ENCODE measurements around the gene ANKRD22.

ANKRD22 gene

DNA sequence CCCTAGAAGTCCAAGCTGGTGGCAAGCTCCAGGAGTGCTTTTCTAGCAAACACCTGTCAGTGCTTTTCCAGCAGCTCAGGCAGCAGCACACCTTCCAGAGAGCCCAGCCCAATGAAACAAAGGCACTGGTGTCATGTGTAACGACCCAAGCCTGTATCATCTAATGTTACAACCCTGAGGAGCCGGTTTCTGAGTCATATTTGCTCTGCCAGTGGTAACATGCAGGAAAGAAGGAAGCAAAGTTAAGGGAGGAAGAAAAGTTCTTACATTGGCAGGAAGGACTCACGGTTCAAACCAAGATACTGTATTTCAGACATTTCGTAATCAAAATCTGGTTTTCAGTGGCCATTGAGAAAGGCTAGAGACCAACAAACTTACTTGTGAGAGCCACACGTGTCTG, at the start of gene ANKRD22:
Gene ANKRD22, minus strand, starts transcription at position 139 of the 400 bp plus-strand sequence. CDS start 237 bp downstream, outside the sequence.
- Histone ChIP-seq H3K79me2 (ENCODE audit: insufficient read depth, low read length) (no peaks in the 10 kb centered on the region), H3K4me2 (ENCODE audit: low read length) (no peak within 1 kb of the TSS), H3K9ac (ENCODE audit: low read length) (no peak within 1 kb of the TSS), H2AFZ (ENCODE audit: low read length) (no peak within 1 kb of the TSS), H3F3A (ENCODE audit: insufficient read depth, low read length) (no peaks in the 10 kb centered on the region), H3K36me3 (ENCODE audit: insufficient read depth, low read length) (no peaks in the 10 kb centered on the region), H3K9me3 (ENCODE audit: low read length) (no peaks in the 10 kb centered on the region), H3K27me3 (ENCODE audit: insufficient read depth, low read length) (no peaks in the 10 kb centered on the region), H3K4me3 (ENCODE audit: low read depth, low read length, poor library complexity, severe bottlenecking) (no peak within 1 kb of the TSS), H3K9me2 (ENCODE audit: low read depth, low read length) (no peaks in the 10 kb centered on the region), H3K27ac (ENCODE audit: low read depth, low read length, poor library complexity, severe bottlenecking) (no peak within 1 kb of the TSS), H4K20me1 (ENCODE audit: insufficient read depth, low read length) (no peaks in the 10 kb centered on the region), H3K4me1 (ENCODE audit: insufficient read depth, low read length, severe bottlenecking) (no peaks in the 10 kb centered on the region)
- TF ChIP-seq, protein P1, sequence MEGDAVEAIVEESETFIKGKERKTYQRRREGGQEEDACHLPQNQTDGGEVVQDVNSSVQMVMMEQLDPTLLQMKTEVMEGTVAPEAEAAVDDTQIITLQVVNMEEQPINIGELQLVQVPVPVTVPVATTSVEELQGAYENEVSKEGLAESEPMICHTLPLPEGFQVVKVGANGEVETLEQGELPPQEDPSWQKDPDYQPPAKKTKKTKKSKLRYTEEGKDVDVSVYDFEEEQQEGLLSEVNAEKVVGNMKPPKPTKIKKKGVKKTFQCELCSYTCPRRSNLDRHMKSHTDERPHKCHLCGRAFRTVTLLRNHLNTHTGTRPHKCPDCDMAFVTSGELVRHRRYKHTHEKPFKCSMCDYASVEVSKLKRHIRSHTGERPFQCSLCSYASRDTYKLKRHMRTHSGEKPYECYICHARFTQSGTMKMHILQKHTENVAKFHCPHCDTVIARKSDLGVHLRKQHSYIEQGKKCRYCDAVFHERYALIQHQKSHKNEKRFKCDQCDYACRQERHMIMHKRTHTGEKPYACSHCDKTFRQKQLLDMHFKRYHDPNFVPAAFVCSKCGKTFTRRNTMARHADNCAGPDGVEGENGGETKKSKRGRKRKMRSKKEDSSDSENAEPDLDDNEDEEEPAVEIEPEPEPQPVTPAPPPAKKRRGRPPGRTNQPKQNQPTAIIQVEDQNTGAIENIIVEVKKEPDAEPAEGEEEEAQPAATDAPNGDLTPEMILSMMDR (IDR thresholded peaks at IDR 0.05; ENCODE audit: low read length): no peak
- no peak for TF ChIP-seq EZH2 (IDR thresholded peaks at IDR 0.05; ENCODE audit: borderline replicate concordance, low read length)

DNA sequence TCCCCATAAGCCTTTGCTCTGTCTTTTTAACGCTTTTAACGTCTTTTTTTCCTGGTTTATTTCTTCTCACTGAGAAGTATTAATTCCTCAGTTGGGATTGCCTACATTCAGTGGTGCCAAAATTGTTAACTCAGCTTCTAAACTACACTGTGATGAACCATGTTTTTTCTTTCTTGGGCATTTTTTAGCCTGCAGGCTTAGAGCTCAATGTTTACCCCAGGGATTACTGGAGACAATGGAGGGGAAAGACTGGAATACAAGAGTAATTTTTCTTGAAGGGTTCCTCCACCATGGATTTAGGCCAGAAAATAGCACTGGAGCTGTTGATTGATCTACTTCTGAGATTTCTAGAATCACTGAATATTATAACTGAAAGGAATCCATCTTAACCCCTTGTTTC, 48.2 kb upstream of the ANKRD22 start:
- peaks cover 17% of the 10 kb centered on the region for H3K4me1 ChIP-seq (ENCODE audit: insufficient read depth, low read length, severe bottlenecking)
- no peak overlapping the region for H3K9ac ChIP-seq (ENCODE audit: low read length)
- TF ChIP-seq, protein P1 (IDR thresholded peaks at IDR 0.05; ENCODE audit: low read length): no peak
- no peak for TF ChIP-seq EZH2 (IDR thresholded peaks at IDR 0.05; ENCODE audit: borderline replicate concordance, low read length)
- H2AFZ ChIP-seq (ENCODE audit: low read length): no peak overlapping the region
- no peak overlapping the region for H3K27ac ChIP-seq (ENCODE audit: low read depth, low read length, poor library complexity, severe bottlenecking)
- H4K20me1 ChIP-seq (ENCODE audit: insufficient read depth, low read length): no peaks in the 10 kb centered on the region
- H3K79me2 ChIP-seq (ENCODE audit: insufficient read depth, low read length): no peaks in the 10 kb centered on the region
- H3K9me2 ChIP-seq (ENCODE audit: low read depth, low read length): no peaks in the 10 kb centered on the region
- H3K4me2 ChIP-seq (ENCODE audit: low read length): no peak overlapping the region
- no peaks in the 10 kb centered on the region for H3K27me3 ChIP-seq (ENCODE audit: insufficient read depth, low read length)
- H3K9me3 ChIP-seq (ENCODE audit: low read length): no peaks in the 10 kb centered on the region
- H3F3A ChIP-seq (ENCODE audit: insufficient read depth, low read length): no peaks in the 10 kb centered on the region
- H3K4me3 ChIP-seq (ENCODE audit: low read depth, low read length, poor library complexity, severe bottlenecking): no peak overlapping the region
- H3K36me3 ChIP-seq (ENCODE audit: insufficient read depth, low read length): peaks cover 11% of the 10 kb centered on the region

DNA sequence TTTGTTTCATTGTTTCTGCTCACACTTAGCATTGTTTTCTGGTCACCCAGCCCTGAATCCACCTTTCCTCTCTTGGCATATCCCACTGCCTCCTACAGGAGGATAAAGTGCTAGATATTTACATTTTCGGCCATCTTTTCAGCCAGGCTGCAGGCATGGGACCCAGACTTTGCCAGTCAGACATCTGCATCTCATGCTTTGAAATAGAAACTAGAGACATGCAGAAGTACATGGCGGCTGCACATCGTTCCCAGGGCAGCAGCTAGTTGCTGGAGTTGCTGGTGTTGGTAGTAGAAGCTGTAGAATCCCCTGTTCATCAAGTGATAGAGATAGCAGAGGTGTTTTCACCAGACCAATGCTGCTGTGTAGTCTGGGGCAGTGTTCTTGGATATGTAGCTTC, 47.1 kb upstream of the ANKRD22 start:
- TF ChIP-seq EZH2 (IDR thresholded peaks at IDR 0.05; ENCODE audit: borderline replicate concordance, low read length): no peak
- TF ChIP-seq, protein P1 (IDR thresholded peaks at IDR 0.05; ENCODE audit: low read length): no peak
- no peak overlapping the region for H3K27ac ChIP-seq (ENCODE audit: low read depth, low read length, poor library complexity, severe bottlenecking)
- H4K20me1 ChIP-seq (ENCODE audit: insufficient read depth, low read length): no peaks in the 10 kb centered on the region
- no peaks in the 10 kb centered on the region for H3F3A ChIP-seq (ENCODE audit: insufficient read depth, low read length)
- no peak overlapping the region for H2AFZ ChIP-seq (ENCODE audit: low read length)
- H3K9me3 ChIP-seq (ENCODE audit: low read length): no peaks in the 10 kb centered on the region
- H3K27me3 ChIP-seq (ENCODE audit: insufficient read depth, low read length): no peaks in the 10 kb centered on the region
- no peaks in the 10 kb centered on the region for H3K9me2 ChIP-seq (ENCODE audit: low read depth, low read length)
- no peak overlapping the region for H3K4me2 ChIP-seq (ENCODE audit: low read length)
- H3K4me3 ChIP-seq (ENCODE audit: low read depth, low read length, poor library complexity, severe bottlenecking): no peak overlapping the region
- peaks cover 17% of the 10 kb centered on the region for H3K4me1 ChIP-seq (ENCODE audit: insufficient read depth, low read length, severe bottlenecking)
- H3K36me3 ChIP-seq (ENCODE audit: insufficient read depth, low read length): peaks cover 9% of the 10 kb centered on the region
- H3K79me2 ChIP-seq (ENCODE audit: insufficient read depth, low read length): no peaks in the 10 kb centered on the region
- H3K9ac ChIP-seq (ENCODE audit: low read length): no peak overlapping the region

Measured in OCI-LY1 (cell line).